HepG2 (cell line): ENCODE results near the gene RASGRP4. TPM values are rescaled to one million over a fixed set of nuclear protein-coding genes. Genes with fewer than 3 reads are reported as not detected.

Experiments
- ATAC-seq: fragments of 200-7000 bp; cut with Tn5 transposase; 3 replicates; pipeline ENCODE4 v1.9.1; 2020; ENCODE audit warnings: mild to moderate bottlenecking, moderate library complexity
- BruUV-seq: library from RNA; stranded (reverse); fragments of 400-500 nt; replicated peaks from 2 replicates; lab custom pipeline; 2021; lab: Mats Ljungman, UMichigan
- CTCF ChIA-PET: fragments of 300-600 bp; formaldehyde crosslinking; extraction: SDS; loops from one replicate; lab custom pipeline; 2021; ENCODE audit warnings: low total read pairs, inconsistent platforms, low intra/inter-chr PET ratio; lab: Yijun Ruan, JAX
- POLR2A ChIA-PET: fragments of 350-600 bp; sonication (Branson Sonifier 250); formaldehyde crosslinking; loops from one replicate; lab custom pipeline; 2020; ENCODE audit warnings: antibody characterized with exemption, inconsistent platforms; lab: Yijun Ruan, JAX
- DNase-seq: peaks from one replicate; pipeline ENCODE4 v3.0.0-alpha.2; 2015; ENCODE audit warnings: low spot score
- FAIRE-seq: peaks from 3 replicates; lab custom pipeline; 2011; peaks lifted over from hg19 to GRCh38; lab: Jason Lieb, UNC
- H2AFZ ChIP-seq: one replicate; pipeline ENCODE4 v1.6.1; 2011; ENCODE audit warnings: low read length, inconsistent platforms
- H3K27ac ChIP-seq: fragments of 300-600 bp; 3 replicates; pipeline ENCODE4 v1.8.0; 2011; ENCODE audit warnings: mixed run types, mild to moderate bottlenecking, mixed read lengths, low read length, inconsistent platforms; ENCODE audit not compliant: insufficient read depth; ENCODE audit errors: extremely low read length
- H3K27me3 ChIP-seq, 2 experiments: fragments of 200-600 bp in 1 of 2; 2 replicates in 1 of 2; 3 replicates in 1 of 2; pipeline versions ENCODE4 v1.6.0 to v1.8.0; 2011; ENCODE audit warnings: low read length in 2 of 2, mild to moderate bottlenecking in 2 of 2, moderate library complexity in 2 of 2, inconsistent platforms in 1 of 2; ENCODE audit not compliant: insufficient read depth in 2 of 2, control insufficient read depth in 1 of 2
- H3K36me3 ChIP-seq, 2 experiments: fragments of 200-600 bp in 1 of 2; replicated peaks in 1 of 2; 2 replicates in 1 of 2; 3 replicates in 1 of 2; pipeline versions ENCODE4 v1.5.1 to v1.8.0; 2011; ENCODE audit warnings: low read length in 2 of 2, inconsistent platforms in 1 of 2; ENCODE audit not compliant: insufficient read depth in 2 of 2, control insufficient read depth in 1 of 2
- H3K4me1 ChIP-seq: 2 replicates; pipeline ENCODE4 v1.5.1; 2012; ENCODE audit warnings: low read length, inconsistent platforms; ENCODE audit not compliant: insufficient read depth
- H3K4me2 ChIP-seq: 2 replicates; pipeline ENCODE4 v1.6.0; 2011; ENCODE audit warnings: low read depth, low read length, inconsistent platforms
- H3K4me3 ChIP-seq, 3 experiments: fragments of 200-600 bp in 1 of 3; sonication (generic), shearing (Covaris generic) in 1 of 3; replicated peaks in 1 of 3; 2 replicates each; pipeline ENCODE4 v1.5.1; 2011 to 2016; ENCODE audit warnings: low read length in 3 of 3, inconsistent platforms in 2 of 3, low read depth in 2 of 3, mild to moderate bottlenecking in 2 of 3, control low read depth in 1 of 3, mixed read lengths in 1 of 3; ENCODE audit not compliant: insufficient read depth in 1 of 3
- H3K79me2 ChIP-seq: one replicate; pipeline ENCODE4 v1.6.1; 2011; ENCODE audit warnings: low read length, inconsistent platforms; ENCODE audit not compliant: insufficient read depth
- H3K9ac ChIP-seq: 2 replicates; pipeline ENCODE4 v1.6.0; 2011; ENCODE audit warnings: mild to moderate bottlenecking, low read depth, low read length, inconsistent platforms; ENCODE audit not compliant: insufficient read depth
- H3K9me3 ChIP-seq: 2 replicates; pipeline ENCODE4 v1.5.1; 2012; ENCODE audit warnings: mild to moderate bottlenecking, low read length
- H4K20me1 ChIP-seq: 2 replicates; pipeline ENCODE4 v1.6.0; 2011; ENCODE audit warnings: inconsistent platforms, mild to moderate bottlenecking, low read length, moderate library complexity; ENCODE audit not compliant: insufficient read depth
- HNF4A ChIP-seq: sonication (generic); formaldehyde crosslinking; IDR thresholded peaks from 2 replicates; pipeline ENCODE4 v1.4.0; 2020; ENCODE audit warnings: missing genetic modification reagents
- JDP2 ChIP-seq: sonication (generic); formaldehyde crosslinking; IDR thresholded peaks from 2 replicates; pipeline ENCODE4 v1.8.1; 2022; ENCODE audit warnings: missing genetic modification reagents, borderline replicate concordance
- MEIS1 ChIP-seq: sonication (generic); formaldehyde crosslinking; IDR thresholded peaks from 2 replicates; pipeline ENCODE4 v1.9.0; 2021; ENCODE audit warnings: mild to moderate bottlenecking, missing genetic modification reagents, moderate library complexity, borderline replicate concordance
- NFE2L1 ChIP-seq: sonication (generic); formaldehyde crosslinking; IDR thresholded peaks from 2 replicates; pipeline ENCODE4 v1.4.0; 2020; ENCODE audit warnings: missing genetic modification reagents, mild to moderate bottlenecking, borderline replicate concordance
- NFRKB ChIP-seq: fragments of 450-650 bp; IDR thresholded peaks from 2 replicates; pipeline ENCODE4 v1.6.1; 2017
- NONO ChIP-seq, 2 experiments: fragments of 450-650 bp in 1 of 2; sonication (generic) in 1 of 2; formaldehyde crosslinking in 1 of 2; IDR thresholded peaks in 1 of 2; conservative IDR thresholded peaks in 1 of 2; 2 replicates each; pipeline versions ENCODE4 v1.6.1 to v1.8.0; 2017 to 2022; ENCODE audit warnings: mild to moderate bottlenecking in 1 of 2, missing genetic modification reagents in 1 of 2, moderate library complexity in 1 of 2
- PAX8 ChIP-seq: sonication (generic); formaldehyde crosslinking; IDR thresholded peaks from 2 replicates; pipeline ENCODE4 v1.8.0; 2022; ENCODE audit warnings: mild to moderate bottlenecking, missing genetic modification reagents, borderline replicate concordance
- POLR2A ChIP-seq, 2 experiments: IDR thresholded peaks; 2 replicates each; pipeline ENCODE4 v1.6.1; 2011; ENCODE audit warnings: low read depth in 2 of 2, low read length in 2 of 2, mild to moderate bottlenecking in 1 of 2, moderate library complexity in 1 of 2; ENCODE audit not compliant: insufficient read depth in 1 of 2
- TCF7L2 ChIP-seq: IDR thresholded peaks from 2 replicates; pipeline ENCODE4 v1.6.1; 2011; ENCODE audit warnings: mild to moderate bottlenecking, low read depth, low read length, moderate library complexity
- THAP11 ChIP-seq: IDR thresholded peaks from 2 replicates; pipeline ENCODE4 v1.6.1; 2016; ENCODE audit warnings: missing biosample characterization, missing genetic modification reagents
- ZNF224 ChIP-seq: sonication (generic); formaldehyde crosslinking; IDR thresholded peaks from 2 replicates; pipeline ENCODE4 v1.5.0; 2020; ENCODE audit warnings: mild to moderate bottlenecking, missing genetic modification reagents
- ZNF326 ChIP-seq: sonication (generic); formaldehyde crosslinking; IDR thresholded peaks from 2 replicates; pipeline ENCODE4 v1.4.0; 2020; ENCODE audit warnings: missing genetic modification reagents, borderline replicate concordance
- ZNF629 ChIP-seq: sonication (generic); formaldehyde crosslinking; conservative IDR thresholded peaks from 2 replicates; pipeline ENCODE4 v1.5.0; 2020; ENCODE audit warnings: missing genetic modification reagents
- ZNF816 ChIP-seq: sonication (generic); formaldehyde crosslinking; IDR thresholded peaks from 2 replicates; pipeline ENCODE4 v1.8.0; 2022; ENCODE audit warnings: missing genetic modification reagents, mild to moderate bottlenecking, borderline replicate concordance
- WGBS: methylation state at CpG from one replicate; pipeline ENCODE4 v1.1.6; 2017; ENCODE audit warnings: low lambda C conversion rate; 5-methylcytosine and 5-hydroxymethylcytosine counted together
- in situ Hi-C: cut with HindIII; loops from 2 replicates; pipeline ENCODE4 v1.10.0; 2017; ENCODE audit warnings: low pct_unique_long_range_greater_than_20kb; ENCODE audit not compliant: extremely low pct_ligation_motif_present
- intact Hi-C: fragments of 100-400 bp; cut with micrococcal nuclease; formaldehyde crosslinking; loops from one replicate; pipeline ENCODE4 v1.10.0; 2022; ENCODE audit not compliant: unreplicated experiment
- polyA plus RNA-seq, 8 experiments: library from polyadenylated mRNA; depleted of rRNA in 3 of 8; stranded (reverse) in 7 of 8; unstranded in 1 of 8; fragments of >200 nt; fragmentation: Illumina TruSeq in 4 of 8; extraction: Trizol in 4 of 8; gene quantifications; 2 replicates each; pipeline versions ENCODE4 v1.2.1 to v1.2.3, GENCODE V29; 2011 to 2016; ENCODE audit warnings: low read depth in 4 of 8, missing spikeins in 1 of 8, mixed read lengths in 1 of 8; ENCODE audit not compliant: insufficient read depth in 1 of 8
- total RNA-seq, 5 experiments: library from RNA; depleted of rRNA; stranded (reverse); fragments of >200 nt; fragmentation: Illumina TruSeq; extraction: Trizol; gene quantifications; 2 replicates each; pipeline ENCODE4 v1.2.3, GENCODE V29; 2016; ENCODE audit warnings: low read depth in 1 of 5
- TF ChIP-seq, protein P1 (sequence below): IDR thresholded peaks from 2 replicates; pipeline ENCODE4 v1.6.1; 2016
- TF ChIP-seq, protein P2 (sequence below): sonication (generic); formaldehyde crosslinking; IDR thresholded peaks from 2 replicates; pipeline ENCODE4 v1.8.0; 2022; ENCODE audit warnings: mild to moderate bottlenecking, missing genetic modification reagents, moderate library complexity
- TF ChIP-seq, protein P3 (sequence below): sonication (generic); formaldehyde crosslinking; IDR thresholded peaks from 2 replicates; pipeline ENCODE4 v1.4.0; 2020; ENCODE audit warnings: low read depth, missing genetic modification reagents
- TF ChIP-seq, protein P4 (sequence below): IDR thresholded peaks from 2 replicates; pipeline ENCODE4 v1.6.1; 2016; ENCODE audit warnings: mild to moderate bottlenecking

The RASGRP4 gene
- total and polyA plus RNA-seq, 2 of the 13 experiments (the other 11 are each of a cell fraction or from before 2014, with no cell fraction given) = not detected

DNA sequence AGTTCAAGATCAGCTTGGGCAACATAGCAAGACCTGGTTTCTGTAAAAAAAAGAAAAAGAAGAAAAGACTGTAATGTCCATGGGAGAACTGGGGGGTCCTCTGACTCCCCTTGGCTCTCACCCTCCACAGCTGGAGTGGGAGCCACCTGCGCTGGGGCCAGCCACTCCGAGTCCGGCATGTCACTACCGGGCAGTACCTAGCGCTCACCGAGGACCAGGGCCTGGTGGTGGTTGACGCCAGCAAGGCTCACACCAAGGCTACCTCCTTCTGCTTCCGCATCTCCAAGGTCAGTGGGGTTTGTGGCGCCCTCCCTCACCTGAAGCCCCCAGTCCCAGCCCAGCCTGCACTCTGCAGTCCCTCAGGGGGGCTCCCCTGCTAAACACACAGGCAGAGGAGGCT is 22.2 kb upstream of the RASGRP4 start:
- no peak for TF ChIP-seq ZNF629
- TF ChIP-seq, protein P1, sequence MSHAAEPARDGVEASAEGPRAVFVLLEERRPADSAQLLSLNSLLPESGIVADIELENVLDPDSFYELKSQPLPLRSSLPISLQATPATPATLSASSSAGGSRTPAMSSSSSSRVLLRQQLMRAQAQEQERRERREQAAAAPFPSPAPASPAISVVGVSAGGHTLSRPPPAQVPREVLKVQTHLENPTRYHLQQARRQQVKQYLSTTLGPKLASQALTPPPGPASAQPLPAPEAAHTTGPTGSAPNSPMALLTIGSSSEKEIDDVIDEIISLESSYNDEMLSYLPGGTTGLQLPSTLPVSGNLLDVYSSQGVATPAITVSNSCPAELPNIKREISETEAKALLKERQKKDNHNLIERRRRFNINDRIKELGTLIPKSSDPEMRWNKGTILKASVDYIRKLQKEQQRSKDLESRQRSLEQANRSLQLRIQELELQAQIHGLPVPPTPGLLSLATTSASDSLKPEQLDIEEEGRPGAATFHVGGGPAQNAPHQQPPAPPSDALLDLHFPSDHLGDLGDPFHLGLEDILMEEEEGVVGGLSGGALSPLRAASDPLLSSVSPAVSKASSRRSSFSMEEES (CRISPR knock-in tag) = no peak
- no peak for TF ChIP-seq ZNF816
- no peak for TF ChIP-seq JDP2 (CRISPR knock-in tag)
- TF ChIP-seq NONO (IDR thresholded peaks at IDR 0.05) = no peak
- TF ChIP-seq NONO (CRISPR knock-in tag; conservative IDR thresholded peaks at IDR 0.05) = no peak
- TF ChIP-seq, protein P2, sequence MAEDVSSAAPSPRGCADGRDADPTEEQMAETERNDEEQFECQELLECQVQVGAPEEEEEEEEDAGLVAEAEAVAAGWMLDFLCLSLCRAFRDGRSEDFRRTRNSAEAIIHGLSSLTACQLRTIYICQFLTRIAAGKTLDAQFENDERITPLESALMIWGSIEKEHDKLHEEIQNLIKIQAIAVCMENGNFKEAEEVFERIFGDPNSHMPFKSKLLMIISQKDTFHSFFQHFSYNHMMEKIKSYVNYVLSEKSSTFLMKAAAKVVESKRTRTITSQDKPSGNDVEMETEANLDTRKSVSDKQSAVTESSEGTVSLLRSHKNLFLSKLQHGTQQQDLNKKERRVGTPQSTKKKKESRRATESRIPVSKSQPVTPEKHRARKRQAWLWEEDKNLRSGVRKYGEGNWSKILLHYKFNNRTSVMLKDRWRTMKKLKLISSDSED (CRISPR knock-in tag) = no peak
- TF ChIP-seq THAP11 (CRISPR knock-in tag) = no peak
- TF ChIP-seq NFE2L1 (CRISPR knock-in tag) = no peak
- TF ChIP-seq, protein P3, sequence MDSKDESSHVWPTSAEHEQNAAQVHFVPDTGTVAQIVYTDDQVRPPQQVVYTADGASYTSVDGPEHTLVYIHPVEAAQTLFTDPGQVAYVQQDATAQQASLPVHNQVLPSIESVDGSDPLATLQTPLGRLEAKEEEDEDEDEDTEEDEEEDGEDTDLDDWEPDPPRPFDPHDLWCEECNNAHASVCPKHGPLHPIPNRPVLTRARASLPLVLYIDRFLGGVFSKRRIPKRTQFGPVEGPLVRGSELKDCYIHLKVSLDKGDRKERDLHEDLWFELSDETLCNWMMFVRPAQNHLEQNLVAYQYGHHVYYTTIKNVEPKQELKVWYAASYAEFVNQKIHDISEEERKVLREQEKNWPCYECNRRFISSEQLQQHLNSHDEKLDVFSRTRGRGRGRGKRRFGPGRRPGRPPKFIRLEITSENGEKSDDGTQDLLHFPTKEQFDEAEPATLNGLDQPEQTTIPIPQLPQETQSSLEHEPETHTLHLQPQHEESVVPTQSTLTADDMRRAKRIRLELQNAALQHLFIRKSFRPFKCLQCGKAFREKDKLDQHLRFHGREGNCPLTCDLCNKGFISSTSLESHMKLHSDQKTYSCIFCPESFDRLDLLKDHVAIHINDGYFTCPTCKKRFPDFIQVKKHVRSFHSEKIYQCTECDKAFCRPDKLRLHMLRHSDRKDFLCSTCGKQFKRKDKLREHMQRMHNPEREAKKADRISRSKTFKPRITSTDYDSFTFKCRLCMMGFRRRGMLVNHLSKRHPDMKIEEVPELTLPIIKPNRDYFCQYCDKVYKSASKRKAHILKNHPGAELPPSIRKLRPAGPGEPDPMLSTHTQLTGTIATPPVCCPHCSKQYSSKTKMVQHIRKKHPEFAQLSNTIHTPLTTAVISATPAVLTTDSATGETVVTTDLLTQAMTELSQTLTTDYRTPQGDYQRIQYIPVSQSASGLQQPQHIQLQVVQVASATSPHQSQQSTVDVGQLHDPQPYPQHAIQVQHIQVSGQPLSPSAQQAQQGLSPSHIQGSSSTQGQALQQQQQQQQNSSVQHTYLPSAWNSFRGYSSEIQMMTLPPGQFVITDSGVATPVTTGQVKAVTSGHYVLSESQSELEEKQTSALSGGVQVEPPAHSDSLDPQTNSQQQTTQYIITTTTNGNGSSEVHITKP (CRISPR knock-in tag) = no peak
- TF ChIP-seq POLR2A (IDR thresholded peaks at IDR 0.05; ENCODE audit: insufficient read depth in 1 of 2, low read depth in 2 of 2, low read length in 2 of 2) = no peak
- TF ChIP-seq TCF7L2 = no peak
- no peak for TF ChIP-seq MEIS1 (CRISPR knock-in tag)
- no peak for TF ChIP-seq NFRKB
- TF ChIP-seq ZNF224 (CRISPR knock-in tag) = no peak
- no peak for TF ChIP-seq PAX8 (CRISPR knock-in tag)
- TF ChIP-seq ZNF326 (CRISPR knock-in tag) = no peak
- no peak for TF ChIP-seq HNF4A (CRISPR knock-in tag)
- TF ChIP-seq, protein P4, sequence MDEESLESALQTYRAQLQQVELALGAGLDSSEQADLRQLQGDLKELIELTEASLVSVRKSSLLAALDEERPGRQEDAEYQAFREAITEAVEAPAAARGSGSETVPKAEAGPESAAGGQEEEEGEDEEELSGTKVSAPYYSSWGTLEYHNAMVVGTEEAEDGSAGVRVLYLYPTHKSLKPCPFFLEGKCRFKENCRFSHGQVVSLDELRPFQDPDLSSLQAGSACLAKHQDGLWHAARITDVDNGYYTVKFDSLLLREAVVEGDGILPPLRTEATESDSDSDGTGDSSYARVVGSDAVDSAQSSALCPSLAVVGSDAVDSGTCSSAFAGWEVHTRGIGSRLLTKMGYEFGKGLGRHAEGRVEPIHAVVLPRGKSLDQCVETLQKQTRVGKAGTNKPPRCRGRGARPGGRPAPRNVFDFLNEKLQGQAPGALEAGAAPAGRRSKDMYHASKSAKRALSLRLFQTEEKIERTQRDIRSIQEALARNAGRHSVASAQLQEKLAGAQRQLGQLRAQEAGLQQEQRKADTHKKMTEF (CRISPR knock-in tag) = no peak
- H3K27me3 ChIP-seq = peaks cover 4 to 20% of the 10 kb centered on the region in 2 experiments; a peak in 4 of 5 replicates
- no peak overlapping the region for H3K9ac ChIP-seq
- DNase-seq (no peak), ATAC-seq (no peak), FAIRE-seq (no peak)
- H3K9me3 ChIP-seq = no peaks in the 10 kb centered on the region
- in situ Hi-C loops = no loop called here
- POLR2A ChIA-PET = no interaction called here
- no peaks in the 10 kb centered on the region for H3K4me1 ChIP-seq
- no peaks in the 10 kb centered on the region for H4K20me1 ChIP-seq
- no peak overlapping the region for H3K4me2 ChIP-seq
- BruUV-seq = no TSS peak
- no peak overlapping the region for H2AFZ ChIP-seq
- no peaks in the 10 kb centered on the region for H3K79me2 ChIP-seq
- WGBS = 71% methylated on average over 4 of the region's 9 CpGs
- no peaks in the 10 kb centered on the region for H3K36me3 ChIP-seq
- no peak overlapping the region for H3K4me3 ChIP-seq
- CTCF ChIA-PET = no interaction called here
- intact Hi-C loops = no loop called here
- no peak overlapping the region for H3K27ac ChIP-seq
